Posterior vena cava (tissue), 2 donors: Measurements from ENCODE around the gene GCNT2. TPM values are rescaled to one million over a fixed set of nuclear protein-coding genes. Genes with fewer than 3 reads are reported as not detected.

Experiments
- DNase-seq: peaks from one replicate; pipeline ENCODE4 v3.0.0-alpha.2; 2020; ENCODE audit warnings: low spot score
- intact Hi-C, 2 donors: fragments of 100-400 bp; cut with DNase I; formaldehyde crosslinking; loops; one replicate each; pipeline versions ENCODE4 v1.14.1 to v1.14.2; 2022 to 2023
- total RNA-seq, 2 donors: library from RNA; stranded (reverse); fragmentation: NEBNext Ultra II Directional; extraction: Animal tissue kit (Norgen Biotek cat#: 25700); gene quantifications; one replicate each; pipeline ENCODE4 v1.2.1, GENCODE V29; 2021
- donor health status: DM: yes; HTN: yes; CAD: no.
- donor health status: DM: yes; HTN: yes; CAD: no.

GCNT2 gene
- total RNA-seq, 2 donors from 2014 or later: 1.9 to 2.6 TPM

- intact Hi-C loops: no loop called here
- no peak for DNase-seq
Observed at GRCh38 chr6:10535193-10535592, 14.0 kb downstream of the GCNT2 start.

DNA sequence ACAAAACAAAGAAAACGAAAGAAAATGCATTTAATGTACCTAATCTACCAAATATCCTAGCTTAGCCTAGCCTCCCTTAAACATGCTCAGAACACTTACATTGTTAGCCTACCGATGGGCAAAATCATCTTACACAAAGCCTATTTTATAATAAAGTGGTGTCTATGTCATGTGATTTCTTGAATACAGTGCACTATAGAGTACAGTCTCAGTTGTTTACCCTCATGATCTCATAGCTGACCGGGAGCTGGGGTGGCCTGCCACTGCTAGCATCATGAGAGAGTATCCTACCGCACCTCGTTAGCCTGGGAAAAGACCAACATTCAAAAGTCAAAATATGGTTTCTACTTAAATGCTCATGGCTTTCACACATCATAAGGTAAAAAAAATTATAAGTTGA, 16.6 kb downstream of the GCNT2 start:
- DNase-seq: no peak
- intact Hi-C loops: no loop called here

DNA sequence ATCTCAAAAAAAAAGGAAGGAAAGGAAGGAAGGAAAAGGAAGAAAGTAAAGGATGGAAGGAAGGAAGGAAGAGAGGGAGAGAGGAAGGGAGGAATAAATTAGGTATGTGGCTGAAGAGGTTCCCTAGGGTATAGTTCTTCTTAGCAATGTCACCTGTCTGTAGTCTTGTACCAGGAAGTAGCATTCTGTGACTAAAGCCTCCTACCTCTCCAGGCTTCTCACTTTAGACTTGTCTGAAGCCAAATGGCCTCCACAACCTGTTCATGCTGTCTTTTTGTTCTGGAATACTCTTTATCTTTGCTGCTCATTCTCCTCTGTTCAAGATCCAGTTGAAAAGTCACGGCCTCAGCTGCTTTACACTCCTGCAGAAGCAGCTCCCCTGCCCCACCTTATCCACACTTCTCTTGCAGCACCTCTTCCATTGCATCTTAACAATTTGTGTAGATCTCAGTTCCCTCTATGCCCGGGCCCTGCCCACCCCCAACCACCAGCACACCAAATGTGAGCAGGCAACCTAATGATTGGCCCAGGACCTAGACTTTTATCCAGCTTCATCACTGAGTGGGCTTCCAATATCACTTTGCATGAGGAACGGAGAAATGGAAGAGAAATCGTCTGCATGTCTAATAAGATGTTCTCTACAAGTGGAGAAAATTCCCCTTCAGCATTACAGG, 19.1 kb downstream of the GCNT2 start:
- intact Hi-C loops: no loop called here
- DNase-seq: no peak

DNA sequence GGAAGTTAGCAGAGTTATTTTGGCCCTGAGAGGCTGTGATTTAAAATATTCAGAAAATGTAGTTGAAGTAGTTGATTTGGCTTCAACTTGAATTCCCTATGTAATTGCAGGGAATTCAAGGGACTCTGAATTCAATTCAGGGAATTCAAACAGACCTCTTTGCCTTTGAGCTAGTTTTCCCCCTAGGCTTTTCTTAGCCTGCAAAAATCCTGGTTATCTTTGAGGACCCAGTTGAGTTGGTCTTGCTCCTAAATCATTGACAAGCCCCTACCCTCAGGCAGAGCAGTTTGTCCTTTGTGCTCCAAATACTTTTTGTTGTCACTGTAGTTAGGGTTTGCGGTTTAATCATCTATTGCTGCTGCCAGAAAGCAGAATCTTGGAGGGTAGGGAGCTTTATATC, 20.4 kb downstream of the GCNT2 start:
- DNase-seq: no peak
- intact Hi-C loops: no loop called here

DNA sequence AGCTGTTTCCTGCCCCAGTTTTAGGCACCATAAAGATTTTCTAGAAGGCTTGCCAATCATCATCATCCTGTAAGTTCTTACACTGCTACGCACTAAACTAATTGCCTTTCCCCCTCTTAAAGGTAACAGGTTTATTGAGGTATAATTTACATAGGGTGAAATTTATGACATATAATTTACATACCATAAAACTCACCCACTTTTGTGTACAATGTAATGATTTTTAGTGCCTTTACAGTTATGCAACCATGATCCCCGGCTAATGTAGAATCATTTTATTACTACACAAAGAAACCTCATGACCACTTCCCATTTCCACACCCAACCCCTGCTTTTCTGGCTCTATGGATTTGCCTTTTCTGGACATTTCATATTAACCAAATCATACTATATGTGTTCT, 21.1 kb downstream of the GCNT2 start:
- no peak for DNase-seq
- intact Hi-C loops: no loop called here

DNA sequence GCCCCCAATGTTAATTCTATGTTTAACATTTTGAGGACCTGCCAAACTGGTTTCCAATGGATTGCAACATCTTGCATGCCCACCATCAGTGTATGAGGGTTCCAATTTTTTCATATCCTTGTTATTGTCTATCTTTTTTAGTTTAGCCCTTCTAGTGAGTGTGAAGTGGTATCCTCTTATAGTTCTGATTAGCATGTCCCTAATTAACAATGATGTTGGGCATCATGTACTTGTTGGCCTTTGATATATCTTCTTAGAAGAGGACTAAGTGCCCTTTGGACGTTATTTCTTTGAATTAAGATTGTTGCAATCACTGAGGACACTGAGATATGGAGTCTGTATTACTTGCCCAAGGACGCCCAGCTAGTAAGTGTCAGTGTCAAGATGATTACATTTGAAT, 22.3 kb downstream of the GCNT2 start:
- DNase-seq: no peak
- intact Hi-C loops: no loop called here

GRCh38 chr6:10545482-10545881, 24.3 kb downstream of the GCNT2 start:
- no peak for DNase-seq
- intact Hi-C loops: no loop called here

GRCh38 chr6:10547809-10548208, 26.7 kb downstream of the GCNT2 start:
- no peak for DNase-seq
- intact Hi-C loops: no loop called here

DNA sequence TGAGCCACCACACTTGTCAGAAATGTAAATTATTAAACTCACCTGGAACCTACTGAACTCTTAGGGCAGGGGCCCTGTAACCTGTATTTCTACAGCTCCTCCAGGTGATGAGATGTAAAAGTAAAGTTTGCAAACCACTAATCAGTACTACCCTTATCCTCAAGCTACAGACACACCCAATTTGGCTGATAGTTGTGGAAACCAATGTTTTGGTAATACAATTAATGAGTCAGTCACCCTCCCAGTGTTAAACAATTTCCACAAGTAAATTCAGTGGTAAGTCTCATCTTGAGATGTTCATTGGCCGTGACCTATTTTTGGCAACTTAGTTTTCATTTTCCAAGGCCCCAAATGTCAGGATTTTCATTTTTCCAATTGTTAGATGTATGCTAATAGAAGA, 29.6 kb downstream of the GCNT2 start:
- intact Hi-C loops: no loop called here
- no peak for DNase-seq

DNA sequence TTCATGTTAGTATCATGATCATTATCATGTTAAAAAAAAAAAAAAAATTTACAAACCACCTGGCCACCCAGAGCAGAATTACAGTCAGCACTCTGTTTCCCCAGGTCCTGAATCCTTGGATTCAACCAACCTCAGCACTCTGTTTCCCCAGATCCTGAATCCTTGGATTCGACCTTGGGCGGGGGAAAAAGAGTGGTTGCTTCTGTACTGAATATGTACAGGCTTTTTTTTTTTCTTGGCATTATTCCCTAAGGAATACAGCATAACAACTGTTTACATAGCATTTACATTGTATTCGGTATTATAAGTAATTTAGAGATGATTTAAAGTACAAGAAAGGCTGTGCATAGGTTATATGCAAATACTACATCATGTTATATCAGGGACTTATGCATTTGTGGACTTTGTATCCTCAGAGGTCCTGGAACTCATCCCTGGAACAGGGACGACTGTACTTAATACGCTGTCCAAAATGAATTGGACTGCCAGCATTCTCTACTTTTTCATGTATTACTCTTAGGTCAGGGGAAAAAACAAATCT, 31.2 kb downstream of the GCNT2 start:
- no peak for DNase-seq
- intact Hi-C loops: no loop called here

DNA sequence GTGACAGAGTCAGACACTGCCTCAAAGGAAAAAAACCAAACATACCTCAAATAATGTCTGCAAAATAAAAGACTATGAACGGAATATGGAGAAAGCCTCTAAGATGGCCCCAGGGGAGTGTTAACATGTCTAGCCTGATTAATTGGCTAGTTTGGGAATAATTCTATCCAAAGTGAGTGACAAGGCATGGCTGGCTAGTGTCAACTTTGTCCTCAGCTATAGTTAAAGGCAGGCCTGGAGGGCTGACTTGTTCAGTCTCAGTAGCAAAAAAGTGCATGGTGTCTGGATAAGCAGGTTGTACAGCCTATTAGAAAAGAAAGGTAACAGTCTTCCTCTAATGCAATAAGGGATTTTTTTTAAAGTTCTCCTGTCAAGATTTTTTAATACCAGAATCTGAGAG, 32.7 kb downstream of the GCNT2 start:
- intact Hi-C loops: no loop called here
- no peak for DNase-seq

DNA sequence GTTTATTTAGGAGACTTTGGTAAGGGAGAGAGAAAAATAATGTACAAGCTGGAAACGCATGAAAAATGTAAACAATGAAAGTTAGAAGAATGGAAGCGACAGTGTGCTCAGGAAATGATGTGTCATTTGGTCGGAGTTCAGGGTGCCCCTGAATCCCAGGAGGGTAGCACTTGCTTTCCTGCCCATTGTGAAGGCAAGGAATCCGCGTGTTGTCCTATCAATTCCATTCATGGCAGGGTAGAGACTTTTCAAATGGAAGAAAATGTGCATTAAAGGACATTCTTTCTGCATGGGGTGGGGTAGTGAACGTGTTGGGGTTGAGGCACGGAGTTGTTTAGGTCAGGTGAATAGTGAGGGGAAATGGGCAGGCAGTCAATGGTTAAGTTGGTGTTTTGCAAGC, 33.7 kb downstream of the GCNT2 start:
- intact Hi-C loops: no loop called here
- no peak for DNase-seq

DNA sequence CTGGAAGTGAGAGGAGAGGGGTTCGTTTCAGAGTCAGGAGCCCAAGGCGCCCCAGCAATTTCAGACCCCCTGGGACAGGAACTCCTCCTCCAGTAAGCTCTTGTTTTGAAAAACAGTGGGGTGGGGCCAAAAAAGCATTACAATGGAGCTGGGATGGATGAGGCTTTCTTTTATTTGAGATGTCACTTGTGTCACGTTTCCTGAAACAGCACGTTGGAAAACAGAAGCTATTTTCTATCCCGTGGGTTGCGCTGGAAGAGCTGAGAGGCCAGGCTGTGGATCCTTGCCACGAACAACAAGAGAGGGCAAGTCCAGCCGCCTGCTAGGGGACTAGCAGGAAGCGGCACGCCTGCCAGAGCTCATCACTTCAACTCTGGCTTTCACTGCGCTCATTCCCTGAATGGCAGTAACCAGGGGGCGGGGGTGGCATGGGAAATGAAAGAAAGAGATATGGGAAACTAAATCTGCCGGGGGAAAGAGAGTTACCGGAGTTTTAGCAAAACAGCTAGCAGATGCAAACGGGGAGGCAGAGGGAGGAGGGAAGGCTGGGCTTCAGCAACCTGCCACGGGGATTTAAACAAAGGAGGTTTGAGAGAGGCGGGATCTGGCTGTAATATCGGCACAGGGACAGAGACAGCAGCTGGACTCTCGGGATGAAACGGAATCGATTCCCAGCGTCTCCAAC, 34.6 kb downstream of the GCNT2 start:
- peak; percentile 82 for DNase-seq
- intact Hi-C loops: no loop called here

DNA sequence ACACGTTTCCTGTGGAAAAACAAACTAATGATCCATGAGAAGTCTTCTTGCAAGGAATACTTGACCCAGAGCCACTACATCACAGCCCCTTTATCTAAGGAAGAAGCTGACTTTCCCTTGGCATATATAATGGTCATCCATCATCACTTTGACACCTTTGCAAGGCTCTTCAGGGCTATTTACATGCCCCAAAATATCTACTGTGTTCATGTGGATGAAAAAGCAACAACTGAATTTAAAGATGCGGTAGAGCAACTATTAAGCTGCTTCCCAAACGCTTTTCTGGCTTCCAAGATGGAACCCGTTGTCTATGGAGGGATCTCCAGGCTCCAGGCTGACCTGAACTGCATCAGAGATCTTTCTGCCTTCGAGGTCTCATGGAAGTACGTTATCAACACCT, 35.4 kb downstream of the GCNT2 start:
- DNase-seq: no peak
- intact Hi-C loops: no loop called here

DNA sequence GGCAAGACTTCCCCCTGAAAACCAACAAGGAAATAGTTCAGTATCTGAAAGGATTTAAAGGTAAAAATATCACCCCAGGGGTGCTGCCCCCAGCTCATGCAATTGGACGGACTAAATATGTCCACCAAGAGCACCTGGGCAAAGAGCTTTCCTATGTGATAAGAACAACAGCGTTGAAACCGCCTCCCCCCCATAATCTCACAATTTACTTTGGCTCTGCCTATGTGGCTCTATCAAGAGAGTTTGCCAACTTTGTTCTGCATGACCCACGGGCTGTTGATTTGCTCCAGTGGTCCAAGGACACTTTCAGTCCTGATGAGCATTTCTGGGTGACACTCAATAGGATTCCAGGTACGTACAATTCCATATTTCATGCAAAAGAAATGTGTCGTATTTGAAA, 35.8 kb downstream of the GCNT2 start:
- intact Hi-C loops: no loop called here
- no peak for DNase-seq

DNA sequence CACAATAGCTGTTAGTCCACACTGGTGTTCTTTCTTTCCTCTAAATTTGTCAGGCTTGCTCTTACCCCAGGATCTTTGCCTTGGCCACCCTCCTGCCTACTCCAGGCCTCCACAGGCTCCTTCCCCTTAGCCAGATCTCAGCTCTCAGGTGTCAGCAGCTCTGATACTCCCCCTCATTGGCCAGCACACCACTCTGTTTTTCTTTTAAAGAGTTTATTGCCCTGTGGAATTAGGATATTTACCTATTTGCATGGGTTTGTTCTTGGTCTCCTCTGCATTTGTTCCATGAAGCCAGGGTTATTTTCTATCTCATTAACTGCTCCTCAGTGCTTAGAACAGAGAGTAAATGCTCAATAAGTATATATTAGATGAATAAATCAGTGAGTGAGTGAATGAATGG, 36.8 kb downstream of the GCNT2 start:
- intact Hi-C loops: no loop called here
- no peak for DNase-seq

GRCh38 chr6:10558565-10558964, 37.4 kb downstream of the GCNT2 start:
- DNase-seq: no peak
- intact Hi-C loops: no loop called here

DNA sequence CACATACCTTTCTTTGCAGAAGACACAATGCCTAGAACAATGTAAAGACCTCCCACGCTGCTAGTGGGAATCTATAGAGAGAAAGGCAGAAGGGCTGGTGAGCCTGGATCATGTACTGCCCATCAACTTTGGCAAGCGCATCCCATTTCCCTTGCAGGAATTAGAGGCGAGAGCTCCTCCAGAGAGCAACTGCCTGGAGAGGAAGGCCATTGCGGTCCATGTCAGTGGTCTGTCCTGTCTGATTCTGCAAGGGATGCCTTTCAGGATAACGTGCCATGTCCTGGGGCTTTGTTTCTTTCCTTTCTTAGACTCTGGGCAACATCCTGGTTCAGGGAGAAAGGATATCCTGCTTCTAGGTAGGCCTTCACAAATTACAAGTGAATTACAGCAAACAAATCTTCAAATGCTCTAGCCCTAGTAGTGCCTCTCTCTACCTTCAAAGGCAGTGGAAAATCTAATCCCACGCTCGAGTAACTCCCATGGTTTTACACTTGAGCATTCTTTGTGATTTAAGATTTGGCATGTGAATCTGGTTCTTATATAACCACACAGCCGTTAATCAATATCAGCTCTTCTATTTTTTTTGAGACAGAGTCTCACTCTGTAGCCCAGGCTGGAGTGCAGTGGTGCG, 38.5 kb downstream of the GCNT2 start:
- intact Hi-C loops: no loop called here
- DNase-seq: no peak

GRCh38 chr6:10561611-10562199, 40.6 kb downstream of the GCNT2 start:
- DNase-seq: no peak
- intact Hi-C loops: no loop called here

- DNase-seq: no peak
- intact Hi-C loops: no loop called here
Observed at GRCh38 chr6:10564975-10565673, 44.0 kb downstream of the GCNT2 start.
